NCI-H2107 (cell line): Measurements from ENCODE around the gene MYDGF.
"Not testable (repeated sequence)": the region's sequence is repeated elsewhere in the genome, so short reads cannot be mapped to it uniquely, and the experiment has no call there.

Experiments used
- DNase-seq: peaks from one replicate; lab custom pipeline; 2025; lab: John Stamatoyannopoulos, UW

Gene MYDGF

DNA sequence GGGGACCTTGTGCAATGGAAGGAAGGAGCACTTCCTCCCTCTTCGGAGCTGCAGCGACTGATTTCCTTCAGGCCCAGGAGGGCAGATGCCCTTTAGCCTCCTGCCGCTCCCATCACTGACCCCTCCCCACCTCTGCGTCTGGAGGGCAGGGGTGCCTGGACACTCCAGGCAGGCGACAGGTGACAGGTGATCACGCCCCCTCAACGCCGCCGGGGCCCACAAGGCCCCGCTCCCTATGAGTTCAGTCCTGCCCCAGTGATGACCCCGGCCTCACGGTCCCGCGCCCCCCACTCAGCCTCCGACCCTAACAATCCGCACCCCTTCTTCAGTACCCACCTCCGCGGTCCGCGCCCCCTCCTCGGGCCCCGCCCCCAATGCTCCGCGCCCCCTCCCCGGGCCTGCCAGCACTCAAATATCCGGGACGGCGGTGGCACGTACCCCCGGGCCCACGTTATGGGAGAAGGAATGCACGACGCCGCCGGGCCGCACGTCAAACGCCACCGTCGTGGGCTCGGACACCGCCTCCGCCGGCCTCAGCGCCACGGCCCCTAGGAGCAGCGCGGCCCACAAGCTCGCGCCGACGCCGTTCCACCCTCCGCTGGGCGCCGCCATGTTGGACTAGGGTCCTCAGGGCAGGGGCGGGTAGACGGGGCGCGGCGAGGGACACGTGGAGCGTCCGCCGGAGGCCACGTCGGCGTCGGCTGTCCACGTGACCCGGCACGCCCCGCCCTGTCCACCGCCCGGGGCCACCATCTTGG is at the start of gene MYDGF:
Gene MYDGF, minus strand, starts transcription at position 620 of the 758 bp plus-strand sequence. Its CDS starts 8 bp downstream, at position 612.
- DNase-seq, result peak; percentile 65

DNA sequence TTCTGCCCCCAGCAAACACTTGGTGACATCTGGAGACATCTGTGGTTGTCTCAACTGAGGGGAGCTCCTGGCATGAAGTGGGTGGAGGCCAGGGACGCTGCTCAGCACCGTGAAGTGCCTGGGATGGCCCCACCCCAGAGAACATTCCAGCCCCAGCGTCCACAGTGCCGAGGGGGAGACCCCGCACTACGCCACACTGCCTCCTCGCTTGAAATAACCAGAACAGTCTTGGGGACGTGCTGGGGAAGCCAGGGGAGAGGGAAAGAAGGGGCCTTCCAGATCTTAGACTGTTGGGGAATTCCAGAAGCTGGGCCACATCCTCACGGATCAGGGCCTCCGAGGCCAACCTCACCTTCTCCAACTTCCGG is 49.3 kb upstream of the MYDGF start:
- DNase-seq, result no peak

DNA sequence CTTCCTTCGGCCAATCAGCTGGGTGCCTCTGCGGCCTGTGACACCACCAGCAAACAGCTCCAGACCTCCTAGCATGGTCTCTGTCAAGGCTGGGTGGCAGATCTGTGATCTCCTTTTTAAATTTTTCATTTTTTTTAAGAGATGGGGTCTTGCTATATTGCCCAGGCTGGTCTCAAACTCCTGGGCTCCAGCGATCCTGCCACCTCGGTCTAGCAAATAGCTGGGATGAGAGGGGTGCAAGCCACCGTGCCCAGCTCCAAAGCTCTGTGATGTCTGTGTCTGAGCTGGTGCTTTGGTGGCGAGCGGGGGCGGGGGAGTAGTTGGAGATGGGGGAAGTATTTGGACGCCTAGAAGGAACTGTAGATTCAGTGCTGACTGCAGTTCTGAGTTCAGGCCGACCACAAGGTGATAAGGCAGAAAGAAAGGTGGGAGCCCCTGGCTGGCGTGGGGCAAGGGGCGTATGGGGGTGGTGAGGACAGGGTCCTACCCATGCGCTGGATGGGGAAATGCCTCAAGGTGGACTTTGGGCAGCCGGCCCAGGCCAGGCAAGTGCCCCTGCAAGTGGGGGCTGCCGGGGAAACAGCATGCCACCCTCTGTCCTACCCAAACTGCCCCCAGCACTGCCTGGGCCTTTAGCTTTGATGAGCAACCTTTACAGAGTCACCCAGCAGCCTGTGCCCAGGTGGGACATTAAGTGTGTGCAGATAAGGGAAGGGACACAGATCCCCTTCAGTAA is 48.0 kb upstream of the MYDGF start:
- no peak for DNase-seq

DNA sequence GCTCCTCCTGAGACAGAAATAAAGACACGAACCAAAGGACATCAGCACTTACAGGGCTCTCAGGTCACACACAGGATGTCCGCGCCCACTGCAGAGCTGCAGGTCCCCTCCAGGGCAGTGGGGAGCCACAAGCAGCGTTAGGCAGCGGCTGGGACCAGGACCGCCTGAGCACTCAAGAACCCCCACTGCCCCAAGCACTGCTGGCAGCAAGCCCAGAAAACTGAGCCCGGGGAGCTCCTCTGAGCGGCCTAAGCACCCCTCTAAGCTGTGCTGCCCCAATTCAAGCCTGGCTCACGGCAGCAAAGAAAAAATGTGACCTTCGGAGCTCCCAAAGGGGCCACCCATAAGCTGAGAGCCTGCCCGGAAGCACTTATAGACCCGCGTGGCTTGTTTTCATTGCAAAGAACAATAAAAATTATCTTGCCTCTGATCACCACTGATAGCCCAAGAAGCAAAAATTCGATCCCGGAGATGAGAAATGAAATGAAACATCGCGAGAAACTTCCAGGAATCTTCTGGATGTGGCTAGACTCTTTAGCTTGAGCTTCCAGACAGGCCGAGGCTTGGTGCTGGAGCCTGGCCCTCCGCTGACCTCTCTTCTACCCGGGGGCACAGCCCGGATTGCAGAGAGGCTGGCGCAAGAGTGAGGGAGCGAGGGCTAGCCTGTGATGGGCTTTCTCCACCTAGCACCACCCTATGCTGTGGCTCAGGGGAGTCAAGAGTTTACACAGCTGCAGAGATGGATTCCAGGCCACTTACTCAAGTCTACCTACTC is 47.2 kb upstream of the MYDGF start:
- peak; percentile 5 for DNase-seq

DNA sequence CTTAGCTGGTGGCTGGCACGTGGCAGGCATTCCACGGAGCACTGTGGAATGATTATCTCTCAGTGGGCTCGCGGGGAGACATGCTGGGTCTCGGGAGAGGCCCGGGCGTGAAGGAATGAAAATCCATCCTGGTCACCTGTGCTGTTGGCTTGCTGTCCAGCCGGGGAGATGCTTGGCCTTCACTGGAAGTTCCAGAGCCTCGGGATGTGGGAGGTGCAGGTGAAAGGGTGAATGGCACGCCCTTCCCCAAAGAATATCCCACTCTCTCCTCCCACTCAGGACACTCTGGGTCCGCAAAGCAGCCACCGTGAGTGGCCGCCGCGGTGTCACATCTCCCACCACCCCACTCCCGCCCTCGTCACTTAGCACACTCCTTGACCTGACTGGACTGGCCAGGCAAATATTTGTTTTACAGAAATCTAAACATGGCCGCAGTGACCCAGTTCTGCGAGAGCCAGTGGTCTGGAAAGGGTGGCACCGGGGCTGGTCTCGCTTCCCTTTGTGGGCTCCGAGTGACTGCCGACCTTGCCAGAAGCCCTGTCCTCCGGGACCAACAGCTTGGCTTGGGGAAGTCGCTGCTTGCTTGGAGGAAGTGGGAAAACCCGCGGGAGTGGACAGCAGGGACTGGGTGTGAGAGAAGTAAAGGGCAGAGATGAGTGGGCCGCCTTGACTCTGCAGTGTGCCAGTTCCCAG is 45.5 kb upstream of the MYDGF start:
- no peak for DNase-seq

DNA sequence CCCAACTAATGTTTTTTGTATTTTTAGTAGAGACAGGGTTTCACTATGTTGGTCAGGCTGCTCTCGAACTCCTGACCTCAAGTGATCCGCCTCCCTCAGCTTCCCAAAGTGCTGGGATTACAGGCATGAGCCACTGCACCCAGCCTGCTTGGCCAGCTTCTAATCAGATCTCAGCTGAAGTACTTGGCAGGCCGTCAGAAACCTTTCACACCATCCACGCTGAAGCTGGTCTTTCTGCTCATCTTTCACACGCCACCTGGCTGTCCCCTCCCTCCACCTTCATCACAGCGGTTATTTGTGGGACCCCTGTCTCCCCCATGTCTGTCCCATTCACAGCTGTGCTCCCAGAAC is 45.0 kb upstream of the MYDGF start:
- not testable (repeated sequence) for DNase-seq

DNA sequence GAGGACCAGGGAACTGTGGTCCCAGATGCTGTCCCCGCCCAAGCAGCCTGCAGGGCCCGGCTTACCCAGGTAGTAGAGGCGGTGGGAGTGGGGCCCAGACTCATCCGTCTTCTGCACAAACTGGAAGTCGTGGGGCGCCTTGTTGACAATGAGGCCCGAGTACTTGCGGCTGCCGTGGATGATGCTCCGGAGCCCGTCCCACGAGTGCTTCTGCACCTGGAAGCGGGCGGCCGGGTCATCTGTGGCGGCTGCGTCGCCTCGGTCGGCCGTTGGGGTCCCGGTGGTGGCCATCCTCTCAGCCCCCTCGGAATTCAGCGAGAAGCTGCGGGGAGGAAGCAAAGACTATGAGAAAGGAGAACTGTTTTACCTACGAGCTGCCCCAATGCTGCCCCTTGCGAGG is 43.9 kb upstream of the MYDGF start:
- no peak for DNase-seq

DNA sequence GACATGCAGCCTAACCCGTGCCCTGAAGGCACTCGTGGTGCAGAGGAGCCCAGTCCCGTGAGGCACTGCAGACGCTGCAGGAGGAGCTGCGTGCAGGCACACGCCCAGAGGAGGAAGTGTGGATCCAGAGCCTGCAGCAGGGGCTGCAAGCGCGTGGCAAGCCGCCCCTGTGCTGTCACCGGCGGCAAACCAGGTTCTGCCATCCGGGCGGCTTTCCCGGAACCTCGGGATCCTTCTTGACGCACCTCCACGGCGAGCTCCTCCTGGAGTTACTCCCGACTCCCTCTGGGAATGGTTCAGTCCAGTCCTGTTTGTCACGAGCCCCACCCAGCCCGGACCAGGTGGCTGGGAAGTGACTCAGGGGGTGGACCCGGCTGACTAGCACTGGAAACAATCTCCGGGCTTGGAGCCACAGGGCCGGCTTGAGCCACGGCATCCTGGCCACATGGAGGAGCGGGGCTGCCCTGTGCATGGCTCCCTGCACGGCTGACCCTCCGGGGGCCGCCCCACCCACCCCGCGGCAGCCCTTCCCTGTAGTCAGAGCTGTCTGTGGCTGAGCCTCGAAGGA is 43.3 kb upstream of the MYDGF start:
- no peak for DNase-seq

DNA sequence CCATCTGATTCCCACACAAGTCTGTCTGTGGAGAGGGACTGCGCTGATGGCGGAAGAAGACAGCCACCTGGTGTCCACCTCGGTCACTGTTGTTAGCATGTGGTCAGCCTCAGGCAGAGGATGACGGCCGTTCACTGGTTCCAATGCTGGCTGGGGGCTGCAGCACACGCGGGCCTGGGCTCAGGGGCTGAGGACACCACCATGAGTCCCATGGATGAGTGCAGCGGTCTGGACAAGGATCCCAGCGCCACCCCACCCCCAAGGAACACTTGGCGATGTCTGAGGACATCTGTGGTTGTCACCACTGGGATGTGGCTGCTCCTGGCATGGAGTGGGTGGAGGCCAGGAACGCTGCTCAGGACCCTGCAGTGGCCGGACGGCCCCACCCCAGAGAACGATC is 42.6 kb upstream of the MYDGF start:
- DNase-seq, result no peak

DNA sequence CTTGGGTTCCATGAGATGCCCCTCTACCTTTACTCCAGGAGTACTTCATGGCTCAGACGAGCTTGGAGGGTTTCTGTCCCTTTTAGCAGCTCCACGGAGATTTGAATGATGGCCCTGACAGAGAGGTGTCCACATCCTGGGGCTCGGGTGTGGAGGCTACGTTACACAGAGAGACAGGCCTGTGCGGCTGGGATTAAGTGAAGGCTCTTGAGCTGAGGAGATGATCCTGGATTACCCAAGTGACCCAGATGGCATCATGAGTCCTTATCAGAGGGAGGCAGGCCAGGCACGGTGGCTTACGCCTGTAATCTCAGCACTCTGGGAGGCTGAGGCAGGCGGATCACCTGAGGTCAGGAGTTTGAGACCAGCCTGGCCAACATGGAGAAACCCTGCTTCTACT is 41.1 kb upstream of the MYDGF start:
- no peak for DNase-seq

DNA sequence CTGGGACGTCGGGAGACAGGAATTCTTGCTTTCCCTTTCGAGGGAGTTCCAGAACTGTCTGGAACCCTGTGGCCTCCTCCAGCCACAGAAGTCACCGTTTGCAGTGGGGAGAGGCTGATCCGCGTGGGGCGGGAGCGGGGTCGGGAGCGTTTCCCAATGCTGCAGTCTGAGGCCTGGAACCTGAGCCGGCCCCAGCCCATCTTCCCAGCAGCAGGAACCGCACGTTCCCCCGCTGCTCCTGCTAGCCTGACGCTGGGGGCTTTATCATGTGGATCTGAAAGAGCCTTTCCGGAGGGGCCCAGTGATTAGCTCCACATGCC is 40.1 kb upstream of the MYDGF start:
- no peak for DNase-seq

DNA sequence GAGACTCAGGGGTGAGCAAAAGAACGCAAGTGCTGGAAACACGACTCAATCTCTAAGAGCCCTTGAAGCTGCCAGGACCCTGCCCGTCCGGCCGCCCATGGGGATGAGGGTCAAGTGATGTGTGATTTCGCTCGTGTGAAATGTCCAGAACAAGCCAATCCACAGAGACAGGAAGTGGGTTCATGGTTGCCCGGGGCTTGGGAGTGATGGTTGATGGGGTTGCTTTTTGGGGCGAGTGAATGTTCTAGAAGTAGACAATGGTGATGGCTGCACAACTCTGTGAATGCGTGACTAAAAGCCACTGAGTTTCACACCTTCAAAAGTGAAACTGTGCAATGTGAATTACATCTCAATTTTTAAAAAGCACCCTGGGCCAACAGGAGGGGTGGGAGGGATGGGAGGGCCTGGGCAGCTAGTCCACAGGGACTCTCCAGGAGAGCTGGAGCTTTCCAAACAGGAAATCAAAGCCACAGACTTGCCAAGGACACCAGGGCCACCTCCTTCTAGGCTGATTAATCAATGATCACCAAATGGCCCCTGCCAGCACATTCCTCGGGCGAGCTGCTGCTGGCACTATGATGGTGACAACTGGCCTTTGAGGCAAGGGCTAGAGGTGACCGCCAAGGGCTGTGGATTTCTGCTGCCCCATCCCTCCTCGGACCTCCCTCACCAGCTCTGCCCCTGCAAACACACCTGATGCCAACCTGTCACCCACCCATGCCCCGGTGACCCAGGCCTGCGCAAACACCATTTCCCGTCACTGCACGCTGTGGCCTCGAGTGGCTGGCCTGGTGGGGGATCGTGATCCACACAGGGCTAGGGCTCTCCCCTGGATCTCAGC is 39.5 kb upstream of the MYDGF start:
- no peak for DNase-seq

DNA sequence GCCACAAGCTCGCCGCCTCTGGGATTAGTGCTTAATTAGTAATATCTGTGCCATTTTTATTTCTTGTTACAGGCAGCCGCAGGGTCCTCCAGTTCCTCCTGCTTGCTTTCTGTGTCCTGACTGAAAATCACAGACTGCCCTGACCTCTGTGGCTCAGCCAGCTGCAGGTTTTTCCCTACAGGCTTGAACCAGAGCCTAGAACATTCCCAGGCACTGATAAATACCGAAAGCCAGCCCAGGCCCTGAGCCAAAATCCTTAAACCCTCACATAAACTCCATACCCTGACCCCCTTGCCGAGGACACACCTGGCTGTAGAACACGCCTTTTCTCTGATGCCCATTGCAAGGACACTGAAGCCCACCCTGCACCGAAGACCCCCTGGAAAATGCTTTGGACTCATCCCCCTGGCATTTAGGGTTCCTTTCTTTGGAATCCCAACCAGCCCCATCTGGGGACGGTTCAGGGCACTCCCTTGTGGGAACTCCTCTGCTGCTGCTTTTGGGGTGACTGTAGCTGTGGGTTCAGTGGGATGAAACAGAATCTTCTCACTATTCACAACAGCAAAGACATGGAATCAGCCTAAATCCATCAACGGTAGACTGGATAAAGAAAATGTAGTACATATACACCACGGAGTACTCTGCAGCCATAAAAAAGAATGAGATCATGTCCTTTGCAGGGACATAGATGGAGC is 38.0 kb upstream of the MYDGF start:
- no peak for DNase-seq

DNA sequence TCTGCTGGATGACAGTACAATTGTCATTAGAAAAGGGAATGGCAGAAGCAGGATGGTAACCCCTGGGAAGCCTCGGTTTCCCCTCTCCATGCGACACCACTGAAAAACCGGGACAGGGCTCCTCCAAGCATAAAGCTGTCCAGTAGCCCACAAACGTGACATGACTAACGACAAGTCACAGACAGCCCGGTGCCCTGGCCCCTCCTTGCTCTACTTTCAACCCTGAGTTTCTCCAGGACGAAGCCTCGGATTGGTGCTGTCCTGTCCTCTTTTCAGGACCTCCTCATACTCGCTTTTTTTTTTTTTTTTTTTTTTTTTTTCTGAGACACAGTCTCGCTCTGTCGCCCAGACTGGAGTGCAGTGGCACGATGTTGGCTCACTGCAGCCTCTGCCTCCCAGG is 37.2 kb upstream of the MYDGF start:
- no peak for DNase-seq

DNA sequence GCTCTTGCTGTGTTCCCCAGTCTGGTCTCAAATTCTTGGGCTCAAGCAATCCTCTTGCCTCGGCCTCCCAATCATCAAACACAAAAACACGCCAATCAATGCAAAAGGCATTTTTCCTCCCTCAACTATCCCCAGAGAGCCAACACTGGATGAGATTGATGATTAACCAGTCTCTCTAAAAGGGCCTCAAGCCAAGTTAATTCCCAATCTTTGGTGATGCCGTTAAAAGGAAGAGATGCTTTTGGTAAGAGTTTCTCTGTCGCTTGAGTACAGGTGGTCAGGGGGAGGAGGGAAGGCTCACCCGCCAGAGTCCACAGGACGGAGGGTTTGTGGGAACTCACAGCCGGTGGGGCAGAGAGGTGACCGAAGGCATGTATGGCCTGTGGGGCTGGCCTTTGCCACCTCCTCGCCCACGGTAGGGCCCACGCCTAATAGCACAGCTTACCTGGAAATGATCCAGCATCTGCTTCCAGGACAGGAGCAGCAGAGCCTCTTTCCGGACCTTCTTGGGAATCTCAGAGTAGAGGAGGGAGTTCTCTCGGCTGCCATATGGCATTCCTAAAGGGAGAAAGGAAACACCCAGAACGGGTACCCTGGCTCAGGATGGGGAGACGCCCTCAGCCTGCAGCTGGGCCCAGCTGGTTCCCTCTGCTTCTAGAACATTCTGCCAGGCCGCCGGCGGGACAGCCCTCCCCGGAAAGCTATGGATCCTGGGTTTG is 35.4 kb upstream of the MYDGF start:
- no peak for DNase-seq

DNA sequence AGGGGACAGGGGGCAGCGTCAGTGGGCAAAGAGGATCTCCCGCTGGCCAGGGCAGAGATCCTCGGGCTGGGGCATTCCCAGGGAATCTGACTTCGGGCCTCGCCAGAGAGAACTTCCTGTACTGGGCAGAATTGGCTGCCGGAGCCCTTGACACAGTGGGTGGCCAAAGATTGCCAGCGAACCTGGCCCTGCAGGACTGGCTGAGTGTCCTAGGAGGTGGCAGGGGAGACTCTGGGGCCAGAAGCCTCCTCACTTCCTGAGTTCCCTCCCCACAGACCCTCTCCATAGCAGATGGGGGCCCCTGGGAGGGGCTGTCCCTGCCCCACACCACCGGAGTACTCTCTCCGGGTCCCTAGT is 34.2 kb upstream of the MYDGF start:
- DNase-seq, result no peak

DNA sequence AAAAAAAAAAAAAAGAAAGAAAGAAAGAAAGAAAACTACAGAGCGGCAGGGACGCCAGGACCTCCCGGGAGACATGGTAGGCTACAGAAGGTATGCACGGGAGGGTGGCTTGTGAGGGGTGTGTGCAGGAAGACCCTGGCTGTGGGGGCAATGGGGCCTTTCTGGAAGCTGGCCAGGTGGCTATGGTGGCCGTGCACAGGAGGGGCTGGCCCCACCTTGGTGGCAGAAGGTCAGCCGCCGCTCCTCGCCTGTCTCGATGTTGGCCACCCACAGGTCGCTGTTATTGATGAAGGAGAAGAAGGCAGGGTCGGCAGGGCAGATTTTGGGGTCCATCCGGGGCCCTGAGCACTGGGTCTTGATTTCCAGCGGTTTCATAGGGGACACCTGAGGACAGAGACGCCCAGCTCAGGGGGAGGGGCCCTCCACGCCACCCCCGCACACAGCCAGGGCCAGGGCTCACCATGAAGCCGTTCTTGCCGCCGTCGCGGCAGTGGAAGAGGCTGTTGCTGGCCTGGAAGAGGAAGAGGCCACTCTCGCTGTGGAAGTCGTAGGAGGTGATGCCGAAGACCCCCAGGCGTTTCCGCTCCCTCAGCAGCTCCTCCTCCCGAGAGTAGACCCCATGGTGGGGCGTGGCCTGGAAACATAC is 33.7 kb upstream of the MYDGF start:
- no peak for DNase-seq

DNA sequence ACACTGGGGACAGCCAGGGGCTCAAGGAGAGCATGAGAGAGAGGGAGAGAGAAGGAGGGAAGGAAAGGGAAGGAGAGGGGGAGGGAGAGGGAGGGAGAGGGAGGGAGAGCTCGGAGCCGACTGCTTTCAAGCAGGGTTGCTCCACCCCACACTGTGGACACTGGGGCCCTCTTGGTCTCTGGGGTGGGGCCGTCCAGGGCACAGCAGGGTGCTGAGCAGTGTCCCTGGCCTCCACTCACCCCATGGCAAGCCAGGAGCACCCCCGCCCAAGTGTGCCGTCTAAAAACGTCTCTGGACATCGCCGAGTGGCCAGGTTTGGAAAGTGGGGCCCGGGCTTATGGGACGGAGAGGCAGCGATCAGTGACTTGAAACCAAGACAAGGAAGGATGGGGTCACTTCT is 32.6 kb upstream of the MYDGF start:
- no peak for DNase-seq

DNA sequence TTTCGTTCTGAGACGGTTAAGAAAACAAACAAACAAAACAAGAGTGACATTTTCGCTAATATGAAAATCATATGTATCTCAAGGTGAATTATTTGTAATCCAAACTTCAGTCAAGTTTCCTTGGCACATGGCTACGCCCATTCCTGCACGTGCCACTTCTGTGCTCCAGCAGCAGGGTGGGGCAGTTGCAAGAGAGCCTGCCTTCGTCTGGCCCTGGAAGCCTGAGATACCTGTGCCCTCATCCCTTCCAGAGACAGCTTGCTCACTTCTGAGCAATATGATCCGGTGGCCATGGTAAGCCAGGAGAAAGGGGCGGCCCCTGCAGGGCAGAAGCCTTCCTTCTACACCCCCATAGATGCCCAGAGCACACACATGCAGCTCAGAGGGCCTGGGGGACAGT is 31.4 kb upstream of the MYDGF start:
- no peak for DNase-seq

DNA sequence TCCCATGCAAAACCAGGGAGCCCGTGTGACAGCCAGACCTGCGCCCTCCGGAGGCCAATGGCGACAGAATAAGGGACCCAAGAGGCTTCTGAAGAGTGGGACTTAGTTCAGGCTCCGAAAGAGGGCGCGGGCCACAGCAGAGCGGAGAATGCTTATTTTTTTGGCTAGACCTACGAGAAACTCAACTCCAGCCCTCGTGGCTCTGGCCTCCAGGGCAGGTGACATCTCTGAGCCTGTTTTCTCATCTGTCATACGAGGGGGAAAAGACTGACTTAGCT is 30.5 kb upstream of the MYDGF start:
- DNase-seq, result no peak
